ENCODE measurements around the gene CORO7.

Gene CORO7

DNA sequence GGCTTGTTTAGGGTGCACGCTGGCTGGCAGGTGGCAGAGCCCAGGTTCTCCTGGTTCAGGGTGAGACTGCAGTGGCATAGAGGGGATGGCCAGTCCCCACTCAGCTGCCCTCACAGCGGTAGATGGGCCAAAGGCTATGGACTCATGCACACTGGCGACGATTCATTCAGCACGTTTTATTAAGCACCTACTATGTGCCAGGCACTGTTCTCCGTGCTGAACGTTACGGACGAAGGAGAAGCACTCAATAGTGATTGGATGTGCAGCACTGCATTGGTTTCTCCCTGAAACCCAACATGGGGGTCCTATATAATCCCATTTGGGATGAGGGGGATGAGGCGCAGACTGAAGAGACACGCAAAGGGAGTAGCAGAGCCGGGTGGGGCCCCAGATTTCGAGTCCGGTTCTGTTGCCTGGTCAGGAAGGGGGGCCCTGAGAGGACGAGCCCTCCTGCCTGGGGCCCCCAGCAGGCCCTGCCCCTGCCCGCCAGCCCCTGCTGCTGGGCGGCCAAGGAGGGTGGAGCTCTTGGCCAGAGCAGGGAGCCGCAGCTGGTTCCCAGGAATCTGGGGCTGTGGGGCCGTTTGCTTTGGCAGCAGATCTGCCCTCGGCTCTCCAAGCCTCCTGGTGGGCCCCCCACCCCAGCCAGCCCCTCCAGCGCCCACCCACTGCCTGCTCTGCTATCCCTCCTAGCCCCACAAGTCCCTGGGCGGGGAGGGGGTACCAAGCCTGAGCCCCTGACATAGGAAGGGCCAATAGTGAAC is 91.7 kb downstream of the CORO7 start:
- Histone ChIP-seq H3K4me3 (no peak overlapping the region), H3K9ac (peak overlapping the region in 9 of 11 experiments; percentile 5 to 63 (median 48); a peak in 11 of 22 replicates), H3K4me2 (peak overlapping the region; percentile 62 to 99 (median 83)), H3K27me3 (no peaks in the 10 kb centered on the region), H4K20me1 (peaks cover 25 to 90% (median 58%) of the 10 kb centered on the region in 11 experiments; a peak in 21 of 22 replicates), H3K36me3 (no peaks in the 10 kb centered on the region), H3K27ac (peak overlapping the region in 7 of 11 experiments; percentile 22 to 71 (median 40); a peak in 13 of 22 replicates), H3K4me1 (peaks cover 69 to 97% (median 91%) of the 10 kb centered on the region in 10 experiments), H3K9me3 (replicated peaks in 1 of 11) (no peaks in the 10 kb centered on the region)
- no peak for TF ChIP-seq Cebpa-rat (IDR thresholded peaks at IDR 0.05)

DNA sequence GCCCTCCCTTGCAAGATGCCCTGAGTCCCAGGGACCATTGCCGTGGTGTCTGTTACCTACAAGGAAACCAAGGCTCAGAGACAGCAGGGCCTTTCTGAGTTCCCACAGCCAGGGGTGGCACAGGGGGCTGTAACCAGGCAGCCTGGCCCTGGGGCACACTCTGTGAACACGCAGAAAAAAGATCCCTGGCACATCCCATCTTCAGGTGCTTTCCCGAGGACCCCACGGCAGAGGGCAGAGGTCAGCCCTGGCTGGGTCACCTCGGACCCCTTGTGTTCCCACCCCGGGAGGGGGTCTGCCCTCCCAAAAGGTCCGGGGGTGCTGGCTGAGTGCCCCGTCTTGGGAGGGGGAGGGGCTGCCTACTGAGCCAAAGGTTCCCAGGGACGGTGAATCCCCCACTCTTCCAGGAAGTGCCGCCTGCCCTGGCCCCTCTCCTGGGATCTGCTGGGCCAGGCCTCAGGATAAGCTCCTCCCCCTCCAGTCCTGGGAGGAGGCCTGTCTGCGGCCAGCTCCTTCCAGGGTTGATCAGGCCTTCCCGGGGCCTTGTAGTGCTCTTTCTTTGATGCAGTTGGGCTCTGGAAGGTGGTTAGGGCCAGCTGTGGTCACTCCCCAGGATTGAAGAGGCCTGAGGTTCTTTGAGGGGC is 92.4 kb downstream of the CORO7 start:
- H3K4me2 ChIP-seq, result peak overlapping the region; percentile 62 to 99 (median 83)
- peaks cover 32 to 90% (median 65%) of the 10 kb centered on the region in 11 experiments; a peak in 21 of 22 replicates for H4K20me1 ChIP-seq
- no peaks in the 10 kb centered on the region for H3K9me3 ChIP-seq (replicated peaks in 1 of 11)
- TF ChIP-seq Cebpa-rat (IDR thresholded peaks at IDR 0.05), result no peak
- no peaks in the 10 kb centered on the region for H3K27me3 ChIP-seq
- no peaks in the 10 kb centered on the region for H3K36me3 ChIP-seq
- H3K4me3 ChIP-seq, result no peak overlapping the region; a peak in 1 of 20 replicates
- peak overlapping the region; percentile 5 to 63 (median 31); a peak in 16 of 22 replicates for H3K9ac ChIP-seq
- peaks cover 69 to 97% (median 91%) of the 10 kb centered on the region in 10 experiments for H3K4me1 ChIP-seq
- H3K27ac ChIP-seq, result peak overlapping the region in 9 of 11 experiments; percentile 10 to 71 (median 40); a peak in 16 of 22 replicates

DNA sequence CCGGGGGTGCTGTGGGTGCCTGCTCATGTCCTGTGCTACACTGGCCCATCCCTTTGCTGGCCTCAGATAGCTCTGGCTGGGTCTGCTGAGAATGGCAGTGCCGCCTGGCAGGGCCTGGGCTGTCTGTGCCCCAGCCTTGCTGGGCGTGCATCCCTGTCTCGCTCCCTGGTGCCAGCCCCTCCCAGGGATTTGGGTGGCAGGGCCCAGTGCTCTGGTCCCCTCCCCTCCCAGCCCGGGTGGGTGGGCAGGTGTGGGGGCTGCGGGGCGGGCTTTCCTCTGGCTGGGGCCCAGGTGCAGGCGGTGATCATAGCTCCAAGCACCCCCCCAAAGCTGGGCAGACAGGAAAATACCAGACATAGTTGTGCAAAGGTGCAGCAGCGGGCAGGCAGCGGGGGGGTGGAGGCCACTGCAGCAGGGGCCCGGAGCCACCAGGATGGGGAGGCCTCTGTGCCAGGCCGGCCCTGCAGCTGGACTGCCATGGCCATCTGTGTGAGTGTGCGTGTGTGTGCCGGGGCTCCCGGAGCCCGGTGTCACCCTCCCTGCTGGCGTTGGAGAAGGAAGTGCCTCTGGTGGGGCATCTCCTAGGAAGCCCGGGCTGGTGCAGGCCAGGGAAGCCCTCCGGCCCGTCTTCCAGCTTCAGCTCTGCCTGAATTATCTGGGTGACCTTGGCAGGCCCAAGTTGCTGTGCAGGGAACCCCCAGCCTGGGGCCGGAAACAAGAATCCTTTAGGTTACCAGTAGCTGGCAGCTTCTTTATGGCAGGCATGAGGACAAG is 93.1 kb downstream of the CORO7 start:
- TF ChIP-seq Cebpa-rat (IDR thresholded peaks at IDR 0.05), result no peak
- Histone ChIP-seq H3K4me1 (peaks cover 69 to 97% (median 91%) of the 10 kb centered on the region in 10 experiments), H3K27me3 (no peaks in the 10 kb centered on the region), H3K9me3 (replicated peaks in 1 of 11) (no peaks in the 10 kb centered on the region), H3K36me3 (no peaks in the 10 kb centered on the region), H3K4me2 (peak overlapping the region; percentile 62 to 99 (median 83); a peak in 21 of 22 replicates), H3K27ac (peak overlapping the region in 8 of 11 experiments; percentile 22 to 71 (median 46); a peak in 11 of 22 replicates), H4K20me1 (peaks cover 38 to 90% (median 72%) of the 10 kb centered on the region in 11 experiments; a peak in 21 of 22 replicates), H3K9ac (peak overlapping the region in 9 of 11 experiments; percentile 5 to 63 (median 48); a peak in 13 of 22 replicates), H3K4me3 (no peak overlapping the region)

DNA sequence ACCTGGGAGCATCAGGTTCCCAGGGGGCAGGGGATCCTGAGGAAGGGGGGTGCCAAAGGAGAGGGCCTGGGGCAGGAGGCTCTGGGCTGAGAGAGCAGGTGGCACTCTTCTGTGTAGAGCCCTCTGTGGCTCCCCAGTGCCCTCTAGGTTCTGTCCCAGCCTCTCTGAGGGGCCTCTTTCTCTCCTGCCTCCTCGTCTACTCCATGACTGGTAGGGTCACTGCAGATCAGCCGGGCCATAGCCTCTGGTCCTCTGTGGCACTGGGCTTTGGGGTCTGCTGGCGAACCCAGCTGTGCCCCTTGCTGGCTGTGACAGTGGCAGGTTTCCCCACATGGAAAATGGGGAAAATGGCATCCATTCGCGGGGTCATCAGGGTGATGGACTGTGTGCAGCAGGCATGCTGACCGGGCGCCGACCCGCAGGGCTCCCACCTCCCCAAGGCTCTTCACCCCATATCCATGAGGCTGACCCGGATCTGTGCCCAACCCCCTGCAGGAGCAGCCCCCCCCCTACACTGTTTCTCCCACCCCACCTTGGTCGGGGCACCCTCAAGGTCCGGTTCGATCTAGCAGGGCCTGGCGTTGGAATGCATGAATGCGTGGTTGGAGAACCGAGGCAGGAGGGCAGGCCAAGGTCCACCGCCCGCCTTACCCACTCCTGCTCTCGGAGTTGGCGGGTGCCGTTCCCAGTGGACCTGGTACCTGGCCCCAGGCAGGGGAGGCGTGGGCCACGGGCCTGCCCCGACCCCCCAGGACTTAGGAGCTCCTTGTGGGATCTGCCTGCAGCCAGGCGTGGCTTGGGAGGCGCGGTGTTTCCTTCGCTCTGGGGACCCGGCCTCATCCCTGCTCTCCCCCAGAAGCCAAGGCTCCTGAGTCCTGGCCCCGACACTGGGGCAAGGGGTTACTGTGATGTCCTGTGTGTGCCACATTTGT is 94.0 kb downstream of the CORO7 start:
- no peak for TF ChIP-seq Cebpa-rat (IDR thresholded peaks at IDR 0.05)
- Histone ChIP-seq H3K4me3 (no peak overlapping the region), H3K9ac (peak overlapping the region in 2 of 11 experiments; percentile 9 to 15; a peak in 1 of 22 replicates), H3K9me3 (replicated peaks in 1 of 11) (no peaks in the 10 kb centered on the region), H3K27me3 (no peaks in the 10 kb centered on the region), H3K27ac (no peak overlapping the region), H4K20me1 (peaks cover 45 to 99% (median 81%) of the 10 kb centered on the region in 11 experiments; a peak in 21 of 22 replicates), H3K4me1 (peaks cover 74 to 100% (median 94%) of the 10 kb centered on the region in 10 experiments), H3K36me3 (no peaks in the 10 kb centered on the region), H3K4me2 (peak overlapping the region in 6 of 11 experiments; percentile 32 to 100 (median 85); a peak in 8 of 22 replicates)

DNA sequence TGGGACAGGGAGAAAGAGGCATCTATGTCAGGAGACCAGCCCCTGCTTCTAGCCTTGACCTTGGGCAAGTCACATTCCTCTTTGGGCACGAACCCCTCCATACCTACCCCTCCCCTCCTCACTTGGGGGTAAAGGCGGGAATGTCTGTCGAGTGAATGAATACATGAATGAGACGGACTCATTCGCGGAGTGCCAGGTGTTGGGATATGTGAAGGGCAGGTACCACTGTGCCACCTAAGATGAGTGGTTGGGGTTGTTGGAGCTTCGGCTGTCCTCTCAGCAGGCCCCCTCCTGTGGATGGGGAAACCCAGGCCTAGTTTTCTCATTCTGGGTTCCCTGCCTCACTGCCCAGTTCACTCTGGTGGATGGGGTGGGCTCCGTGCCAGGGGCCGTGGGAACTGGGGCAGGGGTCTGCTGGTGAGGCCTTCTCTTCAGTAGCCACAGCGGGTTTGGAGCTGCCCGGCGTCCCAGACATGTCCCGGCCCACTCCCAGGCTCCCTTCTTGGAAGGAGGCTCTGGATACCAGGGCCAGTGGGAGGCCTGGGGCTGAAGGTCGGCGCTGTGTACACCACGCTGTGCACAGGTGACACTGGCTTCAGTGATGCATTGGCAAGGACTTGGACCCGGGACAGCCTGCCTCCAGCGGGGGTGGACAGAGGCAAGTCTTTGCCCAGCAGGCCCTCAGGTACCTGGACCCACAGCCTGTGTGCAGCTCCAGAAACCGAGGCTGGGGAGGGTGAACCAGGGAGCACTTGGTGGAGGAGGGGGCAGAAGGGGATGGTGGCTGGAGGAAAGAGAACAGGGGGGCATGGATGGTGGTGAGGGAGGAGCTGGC is 94.9 kb downstream of the CORO7 start:
- no peak for TF ChIP-seq Cebpa-rat (IDR thresholded peaks at IDR 0.05)
- Histone ChIP-seq H3K4me1 (peaks cover 73 to 100% (median 94%) of the 10 kb centered on the region in 10 experiments), H3K9ac (peak overlapping the region in 2 of 11 experiments; percentile 9; a peak in 1 of 22 replicates), H3K4me3 (no peak overlapping the region), H3K27me3 (no peaks in the 10 kb centered on the region), H3K36me3 (no peaks in the 10 kb centered on the region), H3K9me3 (replicated peaks in 1 of 11) (no peaks in the 10 kb centered on the region), H3K4me2 (peak overlapping the region in 6 of 11 experiments; percentile 10 to 100 (median 98); a peak in 4 of 22 replicates), H3K27ac (no peak overlapping the region), H4K20me1 (peaks cover 49 to 99% (median 90%) of the 10 kb centered on the region in 11 experiments; a peak in 21 of 22 replicates)

DNA sequence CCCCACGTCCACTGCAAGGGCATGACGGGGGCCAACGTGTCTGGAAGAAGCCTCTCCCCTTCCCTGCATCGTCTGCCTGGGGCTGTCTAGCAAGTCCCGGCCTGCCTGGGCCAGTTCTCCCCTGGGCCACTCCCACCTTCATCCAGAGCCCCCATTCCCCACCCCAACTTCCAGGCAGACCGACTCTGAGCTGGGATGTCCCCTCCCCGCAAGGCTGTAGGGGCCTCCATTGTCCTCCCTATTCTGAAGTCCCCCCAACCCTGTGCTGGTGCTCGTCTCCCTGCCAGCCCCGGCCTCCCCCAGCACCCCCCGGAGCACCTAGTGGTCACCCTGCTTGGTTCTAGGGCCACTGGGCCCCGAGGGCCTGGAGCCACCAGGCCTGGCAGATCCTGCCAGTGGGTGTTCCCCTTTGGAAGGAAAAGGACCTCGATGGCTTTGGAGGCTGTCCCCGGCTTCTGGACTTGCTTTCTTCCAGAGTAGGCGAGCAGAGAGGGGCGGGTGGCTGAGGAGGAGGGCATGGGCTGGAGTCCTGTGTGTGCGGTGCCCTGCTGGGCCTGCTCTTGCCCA is 95.7 kb downstream of the CORO7 start:
- Histone ChIP-seq H3K9me3 (replicated peaks in 1 of 11) (no peaks in the 10 kb centered on the region), H3K9ac (peak overlapping the region in 6 of 11 experiments; percentile 7 to 57 (median 27); a peak in 4 of 22 replicates), H3K4me1 (peaks cover 64 to 94% (median 87%) of the 10 kb centered on the region in 10 experiments)

More for the DNA sequence above, 95.7 kb downstream of the CORO7 start:
- peaks cover 49 to 94% (median 90%) of the 10 kb centered on the region in 11 experiments; a peak in 21 of 22 replicates for H4K20me1 ChIP-seq
- peak overlapping the region in 1 of 11 experiments; percentile 17; a peak in 1 of 22 replicates for H3K27ac ChIP-seq
- H3K4me3 ChIP-seq, result no peak overlapping the region
- H3K4me2 ChIP-seq, result peak overlapping the region; percentile 89 to 100 (median 99); a peak in 20 of 22 replicates
- no peaks in the 10 kb centered on the region for H3K27me3 ChIP-seq
- no peaks in the 10 kb centered on the region for H3K36me3 ChIP-seq
- no peak for TF ChIP-seq Cebpa-rat (IDR thresholded peaks at IDR 0.05)

Data from BLaER1 treated with 17β-estradiol and CSF1 and Interleukin-3, amounts not matched to agents 10 nM and 100 nM (cell line).